ENCODE data around the gene PDZD7.
"Not testable (repeated sequence)": the region's sequence is repeated elsewhere in the genome, so short reads cannot be mapped to it uniquely, and the experiment has no call there.

PDZD7 gene

DNA sequence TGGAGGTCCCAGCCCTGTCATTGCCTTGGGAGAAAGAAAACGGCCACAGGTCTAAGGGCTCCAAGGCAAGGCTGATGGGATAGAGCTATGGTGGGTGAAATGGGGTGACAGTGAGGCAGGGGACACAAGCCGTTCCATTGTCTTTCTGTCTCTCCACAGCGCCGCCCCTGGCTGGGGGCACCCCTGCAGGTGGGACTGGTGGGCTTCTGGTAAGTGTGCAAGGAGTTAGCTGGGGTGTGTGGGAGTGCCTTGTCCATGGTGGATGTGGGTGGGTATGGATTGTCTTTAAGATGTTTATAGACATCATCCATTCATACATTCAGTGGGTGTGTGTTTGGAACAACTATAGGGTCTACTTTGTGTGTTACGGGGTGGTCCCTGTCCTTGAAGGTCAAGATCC is 7.6 kb upstream of the PDZD7 start:
- Histone ChIP-seq H3K36me3 (ENCODE audit: insufficient read depth, insufficient read length, low read length) (peaks cover 33% of the 10 kb centered on the region), H3K9me3 (ENCODE audit: insufficient read depth, low read length) (no peaks in the 10 kb centered on the region), H3K4me1 (ENCODE audit: insufficient read depth, insufficient read length) (peaks cover 6% of the 10 kb centered on the region), H3K27me3 (ENCODE audit: insufficient read depth, insufficient read length) (no peaks in the 10 kb centered on the region), H3K4me3 (ENCODE audit: insufficient read length, low read depth) (no peak overlapping the region), H3K9ac (ENCODE audit: insufficient read length, low read depth) (no peak overlapping the region)
- TF ChIP-seq ZNF274 (IDR thresholded peaks at IDR 0.05; ENCODE audit: low read depth, low read length) (no peak), SUZ12 (IDR thresholded peaks at IDR 0.05; ENCODE audit: extremely low read depth, insufficient read depth, insufficient read length) (no peak), YY1 (IDR thresholded peaks at IDR 0.05; ENCODE audit: insufficient read depth, insufficient read length) (no peak)
- no peak for DNase-seq (ENCODE audit: low read depth, low spot score)

GRCh38 chr10:101036726-101037125 is 5.8 kb upstream of the PDZD7 start:
- H3K36me3 ChIP-seq (ENCODE audit: insufficient read depth, insufficient read length, low read length) = peaks cover 33% of the 10 kb centered on the region
- peaks cover 2% of the 10 kb centered on the region for H3K4me1 ChIP-seq (ENCODE audit: insufficient read depth, insufficient read length)
- no peak for DNase-seq (ENCODE audit: low read depth, low spot score)
- H3K27me3 ChIP-seq (ENCODE audit: insufficient read depth, insufficient read length) = no peaks in the 10 kb centered on the region
- no peak overlapping the region for H3K9ac ChIP-seq (ENCODE audit: insufficient read length, low read depth)
- no peaks in the 10 kb centered on the region for H3K9me3 ChIP-seq (ENCODE audit: insufficient read depth, low read length)
- no peak for TF ChIP-seq ZNF274 (IDR thresholded peaks at IDR 0.05; ENCODE audit: low read depth, low read length)
- TF ChIP-seq SUZ12 (IDR thresholded peaks at IDR 0.05; ENCODE audit: extremely low read depth, insufficient read depth, insufficient read length) = no peak
- no peak for TF ChIP-seq YY1 (IDR thresholded peaks at IDR 0.05; ENCODE audit: insufficient read depth, insufficient read length)
- no peak overlapping the region for H3K4me3 ChIP-seq (ENCODE audit: insufficient read length, low read depth)

DNA sequence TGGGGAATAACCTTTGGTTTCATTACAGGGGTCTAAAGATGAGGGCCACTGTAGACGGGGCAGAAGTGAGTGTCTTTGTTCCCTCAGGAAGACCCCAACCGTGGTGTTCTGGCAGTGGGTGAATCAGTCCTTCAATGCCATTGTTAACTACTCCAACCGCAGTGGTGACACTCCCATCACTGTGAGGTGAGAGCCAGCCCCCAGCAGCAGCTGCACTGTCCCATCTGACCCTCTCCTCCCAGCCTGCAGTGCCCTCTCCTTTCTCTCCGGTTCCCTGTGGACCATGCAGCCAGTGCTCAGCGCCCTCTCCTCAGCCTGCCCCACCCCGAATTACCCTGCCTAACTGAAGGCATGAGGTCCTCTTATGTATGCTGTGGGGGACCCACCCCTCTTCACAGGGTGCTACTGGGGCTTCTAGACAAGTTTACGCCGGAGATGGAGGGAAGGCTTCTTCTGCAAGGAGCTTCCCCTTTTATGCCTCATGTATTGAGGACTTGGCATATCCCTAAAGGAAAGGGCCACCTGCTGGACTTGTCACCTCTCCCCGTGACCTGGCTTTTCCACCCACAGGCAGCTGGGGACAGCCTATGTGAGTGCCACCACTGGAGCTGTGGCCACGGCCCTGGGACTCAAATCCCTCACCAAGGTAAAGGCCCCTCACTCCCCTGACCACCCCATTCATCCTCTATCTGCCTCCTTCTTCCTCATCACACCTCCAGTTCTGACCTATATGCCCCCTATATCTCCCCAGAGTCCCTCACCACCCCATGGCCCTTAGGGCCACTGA is 5.2 kb upstream of the PDZD7 start:
- TF ChIP-seq ZNF274 (IDR thresholded peaks at IDR 0.05; ENCODE audit: low read depth, low read length) (no peak), SUZ12 (IDR thresholded peaks at IDR 0.05; ENCODE audit: extremely low read depth, insufficient read depth, insufficient read length) (no peak), YY1 (IDR thresholded peaks at IDR 0.05; ENCODE audit: insufficient read depth, insufficient read length) (no peak)
- peaks cover 2% of the 10 kb centered on the region for H3K4me1 ChIP-seq (ENCODE audit: insufficient read depth, insufficient read length)
- no peak overlapping the region for H3K9ac ChIP-seq (ENCODE audit: insufficient read length, low read depth)
- no peaks in the 10 kb centered on the region for H3K27me3 ChIP-seq (ENCODE audit: insufficient read depth, insufficient read length)
- no peaks in the 10 kb centered on the region for H3K9me3 ChIP-seq (ENCODE audit: insufficient read depth, low read length)
- DNase-seq (ENCODE audit: low read depth, low spot score) = no peak
- peaks cover 33% of the 10 kb centered on the region for H3K36me3 ChIP-seq (ENCODE audit: insufficient read depth, insufficient read length, low read length)
- no peak overlapping the region for H3K4me3 ChIP-seq (ENCODE audit: insufficient read length, low read depth)

DNA sequence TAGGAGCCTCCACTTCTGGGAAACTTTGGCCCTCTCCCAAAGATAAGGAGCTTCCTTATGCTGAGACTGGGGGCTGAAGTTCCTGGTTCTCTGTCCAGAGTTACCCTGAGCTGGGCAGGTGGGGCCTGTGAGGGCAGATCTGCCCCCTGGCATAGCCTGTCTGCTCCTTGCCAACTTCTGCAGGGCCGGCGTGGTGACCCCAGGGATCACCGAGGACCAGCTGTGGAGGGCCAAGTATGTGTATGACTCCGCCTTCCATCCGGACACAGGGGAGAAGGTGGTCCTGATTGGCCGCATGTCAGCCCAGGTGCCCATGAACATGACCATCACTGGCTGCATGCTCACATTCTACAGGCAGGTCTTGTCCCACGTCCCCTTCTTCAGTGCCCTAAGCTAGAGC is 4.4 kb upstream of the PDZD7 start:
- no peak for DNase-seq (ENCODE audit: low read depth, low spot score)
- H3K4me3 ChIP-seq (ENCODE audit: insufficient read length, low read depth) = no peak overlapping the region
- peaks cover 33% of the 10 kb centered on the region for H3K36me3 ChIP-seq (ENCODE audit: insufficient read depth, insufficient read length, low read length)
- H3K9ac ChIP-seq (ENCODE audit: insufficient read length, low read depth) = no peak overlapping the region
- no peaks in the 10 kb centered on the region for H3K27me3 ChIP-seq (ENCODE audit: insufficient read depth, insufficient read length)
- no peak for TF ChIP-seq ZNF274 (IDR thresholded peaks at IDR 0.05; ENCODE audit: low read depth, low read length)
- no peak for TF ChIP-seq SUZ12 (IDR thresholded peaks at IDR 0.05; ENCODE audit: extremely low read depth, insufficient read depth, insufficient read length)
- no peak for TF ChIP-seq YY1 (IDR thresholded peaks at IDR 0.05; ENCODE audit: insufficient read depth, insufficient read length)
- H3K9me3 ChIP-seq (ENCODE audit: insufficient read depth, low read length) = no peaks in the 10 kb centered on the region
- H3K4me1 ChIP-seq (ENCODE audit: insufficient read depth, insufficient read length) = peaks cover 2% of the 10 kb centered on the region

DNA sequence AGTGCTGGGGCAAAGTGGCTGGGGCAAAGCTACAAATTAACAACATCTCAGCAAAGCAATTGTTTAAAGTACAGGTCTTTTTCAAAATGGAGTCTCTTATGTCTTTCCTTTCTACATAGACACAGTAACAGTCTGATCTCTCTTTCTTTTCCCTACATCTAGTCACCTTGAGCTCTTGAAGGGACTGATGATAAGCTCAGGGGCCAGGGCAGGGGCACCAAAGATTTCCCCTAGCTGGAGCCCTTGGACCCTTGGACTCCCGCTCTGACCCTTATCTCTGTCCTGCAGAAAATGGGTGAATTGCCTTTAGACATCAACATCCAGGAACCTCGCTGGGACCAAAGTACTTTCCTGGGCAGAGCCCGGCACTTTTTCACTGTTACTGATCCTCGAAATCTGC is 3.5 kb upstream of the PDZD7 start:
- H3K9ac ChIP-seq (ENCODE audit: insufficient read length, low read depth); H3K4me1 ChIP-seq (ENCODE audit: insufficient read depth, insufficient read length); H3K4me3 ChIP-seq (ENCODE audit: insufficient read length, low read depth); DNase-seq (ENCODE audit: low read depth, low spot score); H3K27me3 ChIP-seq (ENCODE audit: insufficient read depth, insufficient read length); H3K9me3 ChIP-seq (ENCODE audit: insufficient read depth, low read length): not testable (repeated sequence)
- H3K36me3 ChIP-seq (ENCODE audit: insufficient read depth, insufficient read length, low read length) = peaks cover 33% of the 10 kb centered on the region

GRCh38 chr10:101033276-101033675 is 2.3 kb upstream of the PDZD7 start:
- Histone ChIP-seq H3K36me3 (ENCODE audit: insufficient read depth, insufficient read length, low read length) (peaks cover 33% of the 10 kb centered on the region), H3K4me1 (ENCODE audit: insufficient read depth, insufficient read length) (peaks cover 6% of the 10 kb centered on the region), H3K9me3 (ENCODE audit: insufficient read depth, low read length) (no peaks in the 10 kb centered on the region), H3K27me3 (ENCODE audit: insufficient read depth, insufficient read length) (no peaks in the 10 kb centered on the region), H3K4me3 (ENCODE audit: insufficient read length, low read depth) (no peak overlapping the region), H3K9ac (ENCODE audit: insufficient read length, low read depth) (no peak overlapping the region)
- DNase-seq (ENCODE audit: low read depth, low spot score) = no peak
- TF ChIP-seq SUZ12 (IDR thresholded peaks at IDR 0.05; ENCODE audit: extremely low read depth, insufficient read depth, insufficient read length) = no peak
- TF ChIP-seq YY1 (IDR thresholded peaks at IDR 0.05; ENCODE audit: insufficient read depth, insufficient read length) = no peak
- TF ChIP-seq ZNF274 (IDR thresholded peaks at IDR 0.05; ENCODE audit: low read depth, low read length) = no peak

- Histone ChIP-seq H3K9ac (ENCODE audit: insufficient read length, low read depth) (peak overlapping the region; percentile 74), H3K36me3 (ENCODE audit: insufficient read depth, insufficient read length, low read length) (peaks cover 30% of the 10 kb centered on the region), H3K9me3 (ENCODE audit: insufficient read depth, low read length) (no peaks in the 10 kb centered on the region), H3K4me3 (ENCODE audit: insufficient read length, low read depth) (peak overlapping the region; percentile 62), H3K4me1 (ENCODE audit: insufficient read depth, insufficient read length) (peaks cover 6% of the 10 kb centered on the region), H3K27me3 (ENCODE audit: insufficient read depth, insufficient read length) (no peaks in the 10 kb centered on the region)
- DNase-seq (ENCODE audit: low read depth, low spot score) = no peak
- TF ChIP-seq YY1 (IDR thresholded peaks at IDR 0.05; ENCODE audit: insufficient read depth, insufficient read length) (no peak), SUZ12 (IDR thresholded peaks at IDR 0.05; ENCODE audit: extremely low read depth, insufficient read depth, insufficient read length) (no peak)
Observed at GRCh38 chr10:101032637-101033224, 1.8 kb upstream of the PDZD7 start.
